ENCODE data around the gene PMEL. TPM values are rescaled to one million over a fixed set of nuclear protein-coding genes. Genes with fewer than 3 reads are reported as not detected.
"Not testable (repeated sequence)": the region's sequence is repeated elsewhere in the genome, so short reads cannot be mapped to it uniquely, and the experiment has no call there.

PMEL gene
- total RNA-seq, 1 donor from 2014 or later = 0.32 TPM

DNA sequence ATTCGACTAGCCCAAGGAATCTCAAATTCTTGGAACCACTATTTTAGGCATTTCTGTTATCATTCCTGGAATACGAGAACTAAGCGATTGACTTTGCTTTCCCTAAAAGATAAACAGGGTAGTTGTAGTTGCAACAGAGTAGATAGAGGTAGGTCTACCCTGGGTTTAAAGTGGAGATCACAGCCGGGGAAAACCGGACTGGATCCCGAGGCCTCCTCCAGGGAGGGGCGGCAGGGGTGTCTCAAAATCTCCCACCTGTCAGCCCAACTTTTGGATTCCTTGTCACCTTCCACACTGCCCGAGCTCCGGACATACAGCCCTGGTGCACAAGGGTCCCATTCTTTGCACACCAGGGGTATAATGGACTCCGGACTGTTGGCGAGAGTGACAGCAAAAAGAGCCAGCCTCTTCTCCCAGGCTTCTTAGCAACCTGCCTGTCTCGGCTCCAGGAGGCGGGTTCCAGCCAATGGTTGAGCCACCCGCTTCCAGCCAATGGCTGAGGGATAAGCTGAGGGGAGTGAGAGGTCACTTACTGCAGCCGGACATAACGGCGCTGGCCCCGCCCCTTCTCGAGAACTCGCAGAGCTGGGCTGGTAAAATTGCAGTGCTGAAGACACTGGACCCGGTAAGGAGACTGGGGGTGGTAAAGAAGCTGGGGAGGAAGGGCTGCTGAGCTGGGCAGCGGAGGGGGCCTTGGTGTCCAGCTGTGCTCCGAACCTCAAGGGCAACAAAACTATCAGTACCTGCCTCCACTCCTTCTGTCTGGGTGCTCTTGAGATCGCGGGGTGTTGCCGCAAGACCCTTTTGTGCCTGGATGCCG lies 31.1 kb upstream of the PMEL start, which contains the start of gene SUOX:
SUOX (plus strand) TSS at position 562 of the 820 bp plus-strand sequence. CDS start 4,946 bp downstream, outside the sequence.
- intact Hi-C loops (cut with micrococcal nuclease) = loop anchor here (1.0 to 5.0 kb wide), 7 partner anchors 24 to 120 kb away; partner anchors contain the start of genes DGKA, IKZF4, PA2G4 and RPL41
- no peaks in the 10 kb centered on the region for H3K27me3 Mint-ChIP-seq (ENCODE audit: low read depth)
- DNase-seq (ENCODE audit: low spot score) = peak; percentile 54
- H3K27ac Mint-ChIP-seq = peak within 1 kb of the TSS; percentile 46
- peak within 1 kb of the TSS; percentile 84 for H3K4me3 Mint-ChIP-seq (ENCODE audit: low read depth)
- H3K9me3 Mint-ChIP-seq = no peaks in the 10 kb centered on the region
- peaks cover 28% of the 10 kb centered on the region for H3K36me3 Mint-ChIP-seq (ENCODE audit: low read depth)
- peaks cover 24% of the 10 kb centered on the region for H3K4me1 Mint-ChIP-seq (ENCODE audit: low read depth)

GRCh38 chr12:55996201-55996714 lies 30.4 kb upstream of the PMEL start:
- Mint-ChIP-seq H3K9me3 (no peaks in the 10 kb centered on the region), H3K4me3 (ENCODE audit: low read depth) (peak overlapping the region; percentile 84), H3K27ac (peak overlapping the region; percentile 46), H3K36me3 (ENCODE audit: low read depth) (peaks cover 30% of the 10 kb centered on the region), H3K4me1 (ENCODE audit: low read depth) (peaks cover 24% of the 10 kb centered on the region), H3K27me3 (ENCODE audit: low read depth) (no peaks in the 10 kb centered on the region)
- peak; percentile 56 for DNase-seq (ENCODE audit: low spot score)
- intact Hi-C loops (cut with micrococcal nuclease) = loop anchor here (1.0 to 5.0 kb wide), 4 partner anchors 33 to 121 kb away; partner anchors contain the start of genes DGKA, PA2G4, RPL41 and ZC3H10

DNA sequence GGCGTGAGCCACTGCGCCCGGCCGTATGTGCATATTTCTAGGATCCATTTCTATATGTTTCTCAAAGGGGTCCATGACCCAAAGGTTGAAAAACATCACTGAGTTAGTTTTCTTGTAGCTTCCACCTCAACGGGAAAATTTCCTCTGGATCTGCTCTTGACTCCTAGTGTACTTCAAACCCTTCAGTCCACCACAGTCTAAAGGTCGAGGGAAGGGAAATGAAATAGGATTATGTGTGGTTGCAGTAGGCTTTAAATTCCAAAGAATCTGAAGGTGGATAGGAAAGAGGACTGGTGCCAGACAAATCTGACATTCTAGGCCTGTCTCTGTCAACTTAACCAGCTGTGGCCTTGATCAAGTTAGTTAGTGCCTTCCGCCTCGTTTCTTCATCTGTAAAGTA lies 29.5 kb upstream of the PMEL start:
- Mint-ChIP-seq H3K4me1 (ENCODE audit: low read depth) (peaks cover 24% of the 10 kb centered on the region), H3K27me3 (ENCODE audit: low read depth) (no peaks in the 10 kb centered on the region), H3K9me3 (no peaks in the 10 kb centered on the region), H3K4me3 (ENCODE audit: low read depth) (no peak overlapping the region), H3K36me3 (ENCODE audit: low read depth) (peaks cover 39% of the 10 kb centered on the region), H3K27ac (no peak overlapping the region)
- no peak for DNase-seq (ENCODE audit: low spot score)
- intact Hi-C loops (cut with micrococcal nuclease) = loop anchor here (5.0 kb wide), 2 partner anchors 107 to 122 kb away; partner anchors contain the start of genes PA2G4, RPL41 and ZC3H10

DNA sequence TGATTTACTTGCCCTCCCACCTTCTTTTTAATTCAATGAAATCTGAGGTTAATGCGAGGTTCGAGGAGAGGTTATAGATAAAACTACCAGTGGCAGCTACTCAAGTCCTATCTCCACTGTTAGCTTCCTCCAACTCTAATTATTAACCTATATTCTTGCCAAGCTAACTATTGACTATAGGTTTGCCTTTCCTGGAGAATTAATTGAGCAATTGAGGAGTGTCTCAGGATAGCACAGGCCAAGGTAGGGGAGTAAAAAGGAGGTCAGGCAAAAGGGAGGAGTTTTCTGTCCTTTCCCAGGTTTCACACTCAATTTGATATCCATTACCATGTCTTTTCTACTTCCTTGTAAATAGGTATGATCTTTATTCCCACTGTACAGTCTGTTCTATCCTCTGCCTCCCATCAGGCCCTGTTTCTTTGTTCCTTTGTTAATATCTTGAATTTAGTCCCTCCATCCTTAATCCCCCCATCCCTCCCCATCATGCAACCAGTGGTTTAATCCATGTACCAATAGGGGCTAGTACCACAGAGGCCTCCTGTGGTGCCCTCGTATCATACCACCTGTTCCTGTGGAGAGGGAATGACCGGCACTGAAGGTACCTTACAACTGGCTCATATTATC lies 27.5 kb upstream of the PMEL start:
- intact Hi-C loops (cut with micrococcal nuclease) = no loop called here
- H3K9me3 Mint-ChIP-seq = no peaks in the 10 kb centered on the region
- no peak overlapping the region for H3K4me3 Mint-ChIP-seq (ENCODE audit: low read depth)
- peaks cover 52% of the 10 kb centered on the region for H3K36me3 Mint-ChIP-seq (ENCODE audit: low read depth)
- H3K4me1 Mint-ChIP-seq (ENCODE audit: low read depth) = peaks cover 19% of the 10 kb centered on the region
- DNase-seq (ENCODE audit: low spot score) = no peak
- no peak overlapping the region for H3K27ac Mint-ChIP-seq
- H3K27me3 Mint-ChIP-seq (ENCODE audit: low read depth) = no peaks in the 10 kb centered on the region

DNA sequence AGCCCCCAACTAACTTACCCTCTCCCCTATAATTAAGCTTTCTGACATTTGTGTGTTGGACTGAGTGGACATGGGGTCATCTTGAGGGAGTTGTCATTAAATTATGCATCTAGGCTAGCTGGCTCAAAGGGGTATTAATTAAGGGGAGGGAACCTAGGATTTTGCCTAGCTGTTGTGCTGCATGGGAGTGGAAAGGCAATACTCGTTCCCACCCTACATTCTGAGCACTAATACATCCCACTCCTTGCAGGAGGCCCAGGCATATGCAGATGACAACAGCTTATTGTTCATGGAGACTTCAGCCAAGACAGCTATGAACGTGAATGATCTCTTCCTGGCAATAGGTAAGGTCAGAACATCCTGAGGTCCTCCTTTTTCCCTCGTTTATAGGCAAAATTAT lies 25.3 kb upstream of the PMEL start:
- Mint-ChIP-seq H3K9me3 (no peaks in the 10 kb centered on the region), H3K27ac (no peak overlapping the region), H3K4me3 (ENCODE audit: low read depth) (no peak overlapping the region), H3K36me3 (ENCODE audit: low read depth) (peaks cover 68% of the 10 kb centered on the region), H3K4me1 (ENCODE audit: low read depth) (peaks cover 5% of the 10 kb centered on the region), H3K27me3 (ENCODE audit: low read depth) (no peaks in the 10 kb centered on the region)
- DNase-seq (ENCODE audit: low spot score) = no peak
- intact Hi-C loops (cut with micrococcal nuclease) = no loop called here

- H3K4me3 Mint-ChIP-seq (ENCODE audit: low read depth); H3K27ac Mint-ChIP-seq; H3K27me3 Mint-ChIP-seq (ENCODE audit: low read depth); intact Hi-C loops (cut with micrococcal nuclease); H3K4me1 Mint-ChIP-seq (ENCODE audit: low read depth); H3K9me3 Mint-ChIP-seq; DNase-seq (ENCODE audit: low spot score): not testable (repeated sequence)
- peaks cover 66% of the 10 kb centered on the region for H3K36me3 Mint-ChIP-seq (ENCODE audit: low read depth)
Observed at GRCh38 chr12:55985976-55986375, 20.1 kb upstream of the PMEL start.

DNA sequence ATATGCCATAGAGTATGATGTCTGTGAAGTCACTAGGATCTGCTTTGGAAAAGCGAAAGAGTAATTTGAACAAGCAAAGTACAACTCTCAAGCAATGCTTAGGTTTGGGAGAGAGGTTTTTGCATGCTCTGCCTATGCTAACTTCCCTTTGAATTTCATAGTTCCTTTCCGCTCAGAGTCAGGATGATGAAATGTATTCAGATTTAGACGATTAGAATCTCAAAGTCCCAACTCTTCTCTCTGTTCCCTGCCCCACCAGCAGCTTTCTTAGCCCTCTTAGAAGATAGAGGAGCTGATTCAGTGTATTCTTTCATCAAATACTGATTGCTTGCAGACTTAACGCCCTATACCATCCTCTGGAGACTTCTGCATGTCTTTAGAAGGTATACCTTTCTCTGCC lies 19.5 kb upstream of the PMEL start:
- Mint-ChIP-seq H3K4me1 (ENCODE audit: low read depth) (peaks cover 3% of the 10 kb centered on the region), H3K9me3 (no peaks in the 10 kb centered on the region), H3K27me3 (ENCODE audit: low read depth) (no peaks in the 10 kb centered on the region), H3K36me3 (ENCODE audit: low read depth) (peaks cover 65% of the 10 kb centered on the region), H3K27ac (no peak overlapping the region), H3K4me3 (ENCODE audit: low read depth) (no peak overlapping the region)
- intact Hi-C loops (cut with micrococcal nuclease) = no loop called here
- no peak for DNase-seq (ENCODE audit: low spot score)

DNA sequence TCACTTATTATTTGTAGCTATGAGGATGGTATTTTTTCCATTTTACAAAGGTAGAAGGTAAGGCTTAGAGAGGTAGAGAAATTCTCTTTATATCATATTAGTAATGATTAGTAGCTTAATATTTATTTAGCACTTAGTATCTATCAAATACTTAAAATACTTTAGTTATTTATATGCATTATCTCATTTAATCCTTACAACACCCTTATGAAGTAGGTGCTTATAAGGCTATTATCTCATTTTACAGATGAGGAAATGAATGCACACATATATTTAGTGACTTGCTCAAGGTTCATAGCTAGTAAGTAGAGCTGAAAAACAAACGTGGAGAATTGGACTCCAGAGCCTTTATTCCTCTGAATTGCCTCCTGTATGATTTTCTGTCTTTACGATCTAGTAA lies 19.0 kb upstream of the PMEL start:
- Mint-ChIP-seq H3K27ac (no peak overlapping the region), H3K36me3 (ENCODE audit: low read depth) (peaks cover 65% of the 10 kb centered on the region), H3K4me3 (ENCODE audit: low read depth) (no peak overlapping the region), H3K4me1 (ENCODE audit: low read depth) (peaks cover 3% of the 10 kb centered on the region), H3K9me3 (no peaks in the 10 kb centered on the region), H3K27me3 (ENCODE audit: low read depth) (no peaks in the 10 kb centered on the region)
- DNase-seq (ENCODE audit: low spot score) = no peak
- intact Hi-C loops (cut with micrococcal nuclease) = no loop called here

GRCh38 chr12:55983232-55983842 lies 17.5 kb upstream of the PMEL start:
- Mint-ChIP-seq H3K4me3 (ENCODE audit: low read depth) (no peak overlapping the region), H3K27me3 (ENCODE audit: low read depth) (no peaks in the 10 kb centered on the region), H3K27ac (no peak overlapping the region), H3K4me1 (ENCODE audit: low read depth) (peaks cover 7% of the 10 kb centered on the region), H3K9me3 (no peaks in the 10 kb centered on the region), H3K36me3 (ENCODE audit: low read depth) (peaks cover 60% of the 10 kb centered on the region)
- DNase-seq (ENCODE audit: low spot score) = no peak
- intact Hi-C loops (cut with micrococcal nuclease) = no loop called here

DNA sequence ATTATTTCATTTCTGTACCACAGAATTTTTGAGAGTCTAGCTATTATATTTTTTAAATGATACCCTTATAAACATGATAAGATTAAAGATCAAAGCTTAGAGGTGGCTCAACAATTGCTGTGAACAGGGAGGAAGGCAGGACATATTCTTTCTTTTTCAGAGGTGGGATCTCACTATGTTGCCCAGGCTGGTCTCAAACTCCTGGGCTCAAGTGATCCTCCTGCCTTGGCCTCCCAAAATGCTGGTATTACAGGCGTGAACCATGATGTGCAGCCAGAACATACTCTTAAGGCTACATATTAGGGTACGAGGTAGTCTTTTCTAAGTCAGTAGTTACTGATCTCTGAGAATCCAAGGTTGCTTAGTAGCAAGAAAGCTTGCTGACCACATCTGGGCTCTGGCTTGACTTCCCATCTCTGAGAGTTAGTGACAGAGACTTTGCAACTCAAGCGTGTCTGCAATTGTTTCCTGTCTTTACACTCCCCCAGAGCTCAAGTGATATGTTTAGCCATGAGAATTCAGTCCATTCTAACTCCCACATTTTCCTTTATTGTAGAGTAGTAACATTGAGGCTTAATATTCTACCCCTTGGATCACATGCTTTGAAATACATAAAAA lies 16.6 kb upstream of the PMEL start:
- Mint-ChIP-seq H3K36me3 (ENCODE audit: low read depth) (peaks cover 58% of the 10 kb centered on the region), H3K9me3 (no peaks in the 10 kb centered on the region), H3K27ac (no peak overlapping the region), H3K4me3 (ENCODE audit: low read depth) (no peak overlapping the region), H3K27me3 (ENCODE audit: low read depth) (no peaks in the 10 kb centered on the region), H3K4me1 (ENCODE audit: low read depth) (peaks cover 9% of the 10 kb centered on the region)
- no peak for DNase-seq (ENCODE audit: low spot score)
- intact Hi-C loops (cut with micrococcal nuclease) = no loop called here

GRCh38 chr12:55981882-55982281 lies 16.0 kb upstream of the PMEL start:
- H3K4me1 Mint-ChIP-seq (ENCODE audit: low read depth); H3K27me3 Mint-ChIP-seq (ENCODE audit: low read depth); intact Hi-C loops (cut with micrococcal nuclease); H3K27ac Mint-ChIP-seq; H3K4me3 Mint-ChIP-seq (ENCODE audit: low read depth); H3K9me3 Mint-ChIP-seq; DNase-seq (ENCODE audit: low spot score): not testable (repeated sequence)
- peaks cover 57% of the 10 kb centered on the region for H3K36me3 Mint-ChIP-seq (ENCODE audit: low read depth)

DNA sequence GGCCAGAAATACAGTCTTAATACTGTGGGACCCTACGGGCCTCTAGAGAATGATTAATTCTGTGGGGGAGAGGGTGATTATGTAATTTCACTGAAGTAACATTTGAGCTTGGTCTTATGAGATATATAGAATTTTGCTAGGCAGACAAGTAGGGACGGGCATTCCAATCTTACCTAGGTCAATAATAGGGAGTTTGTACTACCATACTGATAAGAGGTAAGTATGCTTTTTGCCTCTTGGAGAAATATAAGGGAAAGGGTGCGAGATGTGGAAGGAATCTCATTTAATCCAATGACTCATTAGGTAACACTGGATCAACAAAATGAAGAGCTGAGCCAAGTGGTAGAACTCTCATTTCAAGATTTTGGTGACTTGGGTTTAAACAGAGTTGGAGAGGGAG lies 13.2 kb upstream of the PMEL start:
- Mint-ChIP-seq H3K36me3 (ENCODE audit: low read depth) (peaks cover 41% of the 10 kb centered on the region), H3K4me3 (ENCODE audit: low read depth) (no peak overlapping the region), H3K4me1 (ENCODE audit: low read depth) (peaks cover 16% of the 10 kb centered on the region), H3K27ac (no peak overlapping the region), H3K9me3 (no peaks in the 10 kb centered on the region), H3K27me3 (ENCODE audit: low read depth) (no peaks in the 10 kb centered on the region)
- intact Hi-C loops (cut with micrococcal nuclease) = no loop called here
- DNase-seq (ENCODE audit: low spot score) = no peak
